ENCODE measurements around the gene AKAP7.
A peak's percentile ranks its signal among the peaks of the same experiment; 100 is the strongest.

The AKAP7 gene

GRCh38 chr6:131206463-131207251 lies 71.4 kb downstream of the AKAP7 start:
- DNase-seq: no peak

- DNase-seq: no peak
Measured at GRCh38 chr6:131208787-131209186, 73.5 kb downstream of the AKAP7 start.

DNA sequence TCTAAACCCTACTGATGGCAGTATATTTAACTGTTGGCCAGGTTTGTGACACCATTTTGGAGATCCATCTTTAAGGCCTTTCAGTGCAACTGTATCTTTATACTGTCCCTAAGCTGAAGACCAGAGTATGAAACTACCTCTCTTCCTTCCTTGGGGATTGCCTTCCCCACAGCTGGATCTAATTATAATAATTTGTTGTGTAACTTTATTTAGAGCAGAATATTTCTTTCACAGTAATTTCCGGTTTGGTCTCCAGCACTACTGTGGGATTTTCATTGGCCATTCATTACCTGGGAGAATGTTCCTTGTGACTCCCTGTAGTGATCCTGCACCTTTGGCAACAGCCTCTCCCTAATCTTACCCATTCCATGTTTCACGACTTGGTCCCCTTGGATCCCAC lies 75.2 kb downstream of the AKAP7 start:
- DNase-seq: no peak

DNA sequence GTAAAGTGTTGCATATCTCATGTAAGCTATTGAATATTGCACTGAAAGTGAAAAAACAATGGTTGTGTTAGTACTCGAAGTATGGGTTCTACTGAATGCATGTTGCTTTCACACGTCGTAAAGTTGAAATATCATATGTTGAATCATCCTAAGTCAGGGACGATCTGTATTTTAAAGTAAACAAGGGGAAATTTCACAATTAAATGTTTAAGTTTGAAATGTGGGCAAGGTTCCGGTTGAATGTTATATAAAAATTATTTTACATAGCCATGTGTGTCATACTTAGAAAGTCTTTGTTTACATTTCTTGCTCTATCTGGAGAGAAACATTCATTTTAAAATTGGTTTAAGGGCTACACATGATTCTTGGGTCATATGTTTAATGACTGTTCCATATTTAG lies 76.8 kb downstream of the AKAP7 start:
- no peak for DNase-seq

DNA sequence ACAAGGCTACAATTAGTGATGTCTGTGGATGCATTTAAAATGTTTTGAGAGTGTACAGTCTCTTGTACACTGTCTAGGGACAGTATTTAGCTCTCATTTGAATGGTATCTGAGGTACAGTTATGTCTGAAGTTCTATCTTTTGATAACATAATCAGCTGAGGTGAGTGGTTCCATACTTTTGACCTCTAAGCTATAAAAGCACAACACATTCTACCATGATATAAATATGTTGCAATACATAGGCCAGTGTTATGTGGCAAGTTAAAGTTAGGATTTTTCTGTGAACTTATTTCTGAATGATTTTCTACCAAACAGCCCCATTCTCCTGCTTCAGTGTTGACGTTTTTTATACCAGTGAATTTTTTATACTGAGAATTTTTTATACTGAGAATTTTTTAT lies 77.6 kb downstream of the AKAP7 start:
- no peak for DNase-seq

- DNase-seq: no peak
Measured at GRCh38 chr6:131213501-131213990, 78.3 kb downstream of the AKAP7 start.

DNA sequence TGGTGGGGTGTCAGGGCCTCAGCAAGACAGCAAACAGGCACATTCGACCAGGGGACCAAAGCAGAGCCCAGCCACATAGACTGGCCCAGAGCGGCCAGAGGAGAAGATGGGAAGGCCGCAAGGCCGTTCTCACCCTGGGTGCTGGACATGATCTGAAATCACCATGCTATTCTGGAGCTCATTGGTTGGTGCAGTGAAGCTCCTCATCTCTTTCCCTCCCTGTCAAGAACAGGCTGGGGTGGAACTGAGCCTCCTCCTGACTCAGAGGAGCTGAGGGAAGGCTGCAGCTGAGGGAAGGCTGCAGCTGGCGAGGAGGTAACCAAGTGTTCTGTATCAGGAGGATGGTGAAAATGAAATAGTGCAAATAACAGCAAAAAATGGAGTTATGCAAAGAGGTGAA lies 80.0 kb downstream of the AKAP7 start:
- DNase-seq: no peak

GRCh38 chr6:131216246-131216645 lies 81.0 kb downstream of the AKAP7 start:
- DNase-seq: no peak

- DNase-seq: no peak
Measured at GRCh38 chr6:131222773-131223172, 87.5 kb downstream of the AKAP7 start.

DNA sequence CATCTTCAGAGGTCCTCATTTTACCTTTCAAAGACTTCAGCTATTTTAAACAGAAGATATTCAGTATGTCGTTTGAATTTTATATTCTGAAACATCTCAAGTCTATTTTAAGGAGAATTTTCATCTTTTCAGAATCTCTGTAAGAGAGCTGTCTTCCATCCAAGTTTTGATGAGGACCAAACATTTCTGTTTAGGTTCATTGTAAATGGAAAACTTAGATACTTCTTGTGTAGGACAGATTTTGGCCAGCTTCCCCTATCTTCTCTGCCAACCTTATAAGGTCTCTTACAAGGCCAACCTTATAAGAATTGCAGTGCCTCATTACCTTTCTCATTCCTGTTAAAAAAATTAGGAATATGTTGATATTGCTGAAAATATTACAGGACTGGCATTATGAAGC lies 88.1 kb downstream of the AKAP7 start:
- no peak for DNase-seq

- no peak for DNase-seq
Measured at GRCh38 chr6:131225127-131225526, 89.9 kb downstream of the AKAP7 start.

DNA sequence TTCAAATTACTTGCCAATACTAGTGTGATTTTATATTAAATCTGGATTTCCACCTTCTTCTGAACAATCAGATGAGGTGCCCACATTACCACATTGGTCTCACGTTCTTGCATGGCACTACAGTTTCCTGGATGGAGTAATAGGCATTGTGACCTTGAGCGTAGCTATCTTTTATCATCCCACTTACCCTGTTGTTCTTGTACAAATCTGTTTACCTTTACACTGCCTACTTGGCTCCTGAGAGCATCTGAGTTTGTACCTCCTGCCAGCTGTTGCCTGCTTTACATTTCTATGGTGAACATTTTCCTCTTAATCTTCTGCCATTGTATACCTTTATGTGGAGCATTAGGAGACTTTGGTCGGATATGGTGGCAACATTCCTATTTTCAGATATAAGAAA lies 90.7 kb downstream of the AKAP7 start:
- DNase-seq: no peak

- no peak for DNase-seq
Measured at GRCh38 chr6:131226459-131227157, 91.3 kb downstream of the AKAP7 start.

DNA sequence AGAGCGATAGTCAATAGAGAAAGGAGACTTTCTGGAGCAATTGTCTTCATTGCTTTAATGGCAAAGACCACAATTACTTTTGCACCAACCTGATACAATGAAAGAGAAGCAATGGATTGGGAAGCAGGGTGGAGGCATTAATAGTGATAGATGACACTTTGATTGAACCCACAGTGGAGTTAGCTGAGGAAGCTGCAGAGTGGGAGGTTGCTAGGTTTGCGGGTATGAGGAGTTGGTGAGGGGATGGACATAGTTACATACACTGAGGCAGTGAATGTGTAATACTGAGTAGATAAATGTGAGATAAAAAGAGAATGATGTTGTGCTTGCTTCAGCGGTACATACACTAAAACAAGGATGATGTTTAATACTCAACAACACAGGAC lies 91.9 kb downstream of the AKAP7 start:
- DNase-seq: no peak

- DNase-seq: no peak
Measured at GRCh38 chr6:131231103-131231502, 95.8 kb downstream of the AKAP7 start.

- DNase-seq: no peak
Measured at GRCh38 chr6:131231891-131232290, 96.6 kb downstream of the AKAP7 start.

DNA sequence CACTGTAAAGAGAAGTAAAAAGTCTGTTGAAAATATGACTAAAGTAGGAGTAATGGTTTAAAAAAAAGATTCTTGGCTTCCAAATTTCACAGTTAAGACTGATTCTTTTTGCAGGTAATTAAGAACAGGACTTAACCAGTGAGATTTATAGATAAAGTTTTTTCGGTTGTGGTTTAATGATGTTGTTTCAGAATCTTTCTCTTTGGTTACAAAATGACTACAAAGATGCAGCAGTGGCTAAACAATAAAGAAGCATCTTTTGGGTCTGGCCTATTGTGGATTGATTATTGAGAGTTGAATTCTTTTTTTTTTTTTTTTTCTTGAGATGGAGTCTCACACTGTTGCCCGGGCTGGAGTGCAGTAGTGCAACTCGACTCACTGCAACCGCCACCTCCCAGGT lies 109.7 kb downstream of the AKAP7 start:
- no peak for DNase-seq

GRCh38 chr6:131250122-131250521 lies 114.9 kb downstream of the AKAP7 start:
- peak; percentile 50 for DNase-seq

DNA sequence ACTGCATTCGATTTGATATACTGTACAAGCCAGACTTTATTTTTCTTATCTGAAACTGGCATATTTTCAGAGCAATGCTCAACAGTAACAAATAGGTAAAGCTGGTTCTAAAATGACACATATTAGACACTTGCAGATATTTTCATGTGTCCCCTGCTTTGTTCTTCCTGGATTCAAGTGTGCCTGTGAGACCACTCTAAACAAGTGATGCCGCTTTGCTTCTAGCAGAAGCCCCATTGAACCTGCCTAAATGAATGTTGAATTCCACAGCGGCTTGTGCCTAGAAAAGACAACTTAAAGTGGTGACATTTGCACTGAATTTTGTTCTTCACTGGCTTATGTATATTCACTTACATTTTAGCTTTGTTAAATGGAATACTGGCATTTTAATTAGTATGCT lies 115.7 kb downstream of the AKAP7 start:
- no peak for DNase-seq

GRCh38 chr6:131251590-131252199 lies 116.4 kb downstream of the AKAP7 start:
- DNase-seq: no peak

- DNase-seq: peak; percentile 6
Measured at GRCh38 chr6:131255434-131255833, 120.2 kb downstream of the AKAP7 start.

GRCh38 chr6:131255911-131256310 lies 120.6 kb downstream of the AKAP7 start:
- no peak for DNase-seq

DNA sequence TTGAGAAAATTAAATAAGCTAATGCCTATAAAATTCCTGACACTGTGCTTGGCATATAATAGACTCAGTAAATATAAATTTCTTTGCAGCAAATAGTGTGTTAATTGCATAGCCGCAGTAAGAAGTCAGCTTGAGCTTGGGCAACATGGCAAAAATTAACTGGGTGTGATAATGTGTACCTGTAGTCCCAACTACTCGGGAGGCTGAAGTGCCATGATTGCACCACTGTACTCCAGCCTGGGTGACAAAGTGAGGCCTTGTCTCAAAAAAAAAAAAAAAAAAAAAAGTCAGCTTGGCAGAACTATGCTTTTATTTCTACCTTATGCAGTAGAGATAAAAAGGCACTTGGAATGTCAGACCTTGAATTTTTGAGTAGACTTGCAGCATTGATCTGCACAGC lies 121.8 kb downstream of the AKAP7 start:
- no peak for DNase-seq

Data from CD4-positive, alpha-beta T cell treated with Interleukin-6 for 4 hours (primary cell).